Activated CD4-positive, alpha-beta T cell treated with anti-CD3 and anti-CD28 coated beads, Interleukin-2, amount 50 U/mL, for 1 hour (primary cell): ENCODE results near the gene HOXD9.

Experiments
- DNase-seq: peaks from one replicate; pipeline ENCODE4 v3.0.0-alpha.2; 2020

HOXD9 gene

DNA sequence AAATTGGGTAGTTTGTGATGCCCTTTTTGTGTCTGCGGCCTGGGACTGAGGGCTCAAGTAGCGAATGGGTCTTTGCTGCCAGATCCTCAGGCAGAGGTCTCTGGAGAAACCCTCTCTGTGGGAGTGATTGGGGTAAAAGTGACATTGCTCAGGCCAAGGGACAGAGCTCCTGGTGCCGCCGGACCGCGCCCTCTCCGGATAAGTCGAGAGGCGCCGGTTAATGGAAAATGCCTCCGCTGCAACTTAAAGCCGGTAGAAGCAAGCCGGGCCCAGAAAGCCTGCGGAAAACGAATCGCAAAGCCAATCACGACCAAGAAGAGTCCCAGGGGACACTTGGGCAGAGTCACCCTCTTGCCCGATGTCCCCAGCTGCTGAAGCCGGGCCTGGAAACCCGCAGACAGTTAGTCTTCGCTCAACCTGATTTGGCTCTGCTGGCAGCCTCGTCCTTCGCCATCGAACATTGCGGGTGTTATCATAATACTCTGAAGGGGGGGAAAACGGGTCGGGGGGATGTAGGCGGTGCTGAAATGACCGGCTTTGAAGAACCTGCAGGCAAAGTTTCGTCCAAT is 23.3 kb upstream of the HOXD9 start:
- no peak for DNase-seq

DNA sequence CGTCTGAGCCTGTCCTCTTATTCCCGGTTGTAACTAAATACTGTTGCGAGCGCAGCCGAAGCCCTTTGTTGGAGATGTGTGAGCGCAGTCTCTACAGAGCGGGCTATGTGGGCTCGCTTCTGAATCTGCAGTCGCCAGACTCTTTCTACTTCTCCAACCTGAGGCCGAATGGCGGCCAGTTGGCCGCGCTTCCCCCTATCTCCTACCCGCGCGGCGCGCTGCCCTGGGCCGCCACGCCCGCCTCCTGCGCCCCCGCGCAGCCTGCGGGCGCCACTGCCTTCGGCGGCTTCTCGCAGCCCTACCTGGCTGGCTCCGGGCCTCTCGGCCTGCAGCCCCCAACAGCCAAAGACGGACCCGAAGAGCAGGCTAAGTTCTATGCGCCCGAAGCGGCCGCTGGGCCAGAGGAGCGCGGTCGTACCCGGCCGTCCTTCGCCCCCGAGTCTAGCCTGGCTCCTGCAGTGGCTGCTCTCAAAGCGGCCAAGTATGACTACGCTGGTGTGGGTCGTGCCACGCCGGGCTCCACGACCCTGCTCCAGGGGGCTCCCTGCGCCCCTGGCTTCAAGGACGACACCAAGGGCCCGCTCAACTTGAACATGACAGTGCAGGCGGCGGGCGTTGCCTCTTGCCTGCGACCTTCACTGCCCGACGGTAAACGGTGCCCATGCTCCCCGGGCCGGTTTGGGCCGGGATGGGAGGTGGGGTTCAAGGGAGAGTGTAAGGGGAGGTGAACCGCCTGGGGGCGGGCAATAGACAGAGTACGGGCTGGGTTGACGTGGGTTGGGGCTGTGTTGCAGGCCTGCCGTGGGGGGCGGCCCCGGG is 22.6 kb upstream of the HOXD9 start, which contains the start of gene HOXD12:
HOXD12 (plus strand) TSS at position 68 of the 819 bp plus-strand sequence; CDS start at position 75, 7 bp downstream.
- DNase-seq, result no peak

DNA sequence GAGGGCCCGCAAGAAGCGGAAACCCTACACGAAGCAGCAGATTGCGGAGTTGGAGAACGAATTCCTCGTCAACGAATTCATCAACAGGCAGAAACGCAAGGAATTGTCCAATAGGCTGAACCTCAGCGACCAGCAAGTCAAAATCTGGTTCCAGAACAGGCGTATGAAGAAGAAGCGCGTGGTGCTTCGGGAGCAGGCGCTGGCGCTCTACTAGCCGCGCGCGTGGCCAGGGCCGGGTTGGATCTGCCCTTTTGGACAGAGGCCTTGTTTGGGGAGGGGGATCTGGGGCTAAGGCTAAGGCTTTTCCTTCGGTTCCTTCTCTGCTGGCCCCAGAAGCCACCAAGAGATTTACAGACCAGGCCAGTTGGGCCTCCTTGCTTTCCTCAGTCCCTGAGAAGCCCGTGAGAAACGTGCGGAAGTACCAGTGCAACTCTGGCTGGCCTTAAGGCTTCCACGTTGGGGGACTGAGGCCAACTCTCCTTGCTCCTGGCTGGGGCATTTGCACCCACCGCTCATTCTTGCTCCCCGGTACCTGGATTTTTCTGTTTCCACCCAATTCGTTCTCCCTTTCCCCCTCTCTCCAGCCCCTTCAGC is 21.9 kb upstream of the HOXD9 start:
- no peak for DNase-seq

DNA sequence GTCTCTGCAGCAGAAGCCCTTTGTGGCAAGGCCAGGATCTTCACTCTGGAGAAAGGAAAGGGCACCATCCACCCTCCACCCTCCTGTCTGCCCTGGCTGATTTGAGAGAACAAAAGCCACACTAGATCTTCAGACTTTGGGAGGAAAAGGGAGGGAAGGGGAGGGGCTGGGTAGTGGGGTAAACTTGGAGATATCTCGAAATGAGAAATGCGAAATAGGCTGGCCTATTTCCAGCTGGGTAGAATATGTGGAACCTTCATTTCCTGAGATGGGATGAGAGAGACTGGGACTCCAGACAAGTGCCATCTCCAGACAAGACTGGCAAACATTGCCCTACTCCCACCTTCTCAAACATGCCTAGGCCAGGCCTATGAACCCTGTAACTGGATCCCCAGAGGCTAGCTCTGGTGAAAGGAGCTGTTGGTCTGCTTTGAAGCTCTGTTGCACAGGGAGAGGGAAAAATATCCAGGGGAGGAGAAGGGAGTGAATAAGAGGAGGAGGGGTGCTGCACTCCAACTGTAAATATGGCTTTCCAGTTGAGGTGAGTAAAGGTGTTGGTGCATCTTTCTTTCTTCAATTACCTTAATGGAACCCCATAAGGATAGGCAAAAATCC is 21.2 kb upstream of the HOXD9 start:
- DNase-seq, result no peak

DNA sequence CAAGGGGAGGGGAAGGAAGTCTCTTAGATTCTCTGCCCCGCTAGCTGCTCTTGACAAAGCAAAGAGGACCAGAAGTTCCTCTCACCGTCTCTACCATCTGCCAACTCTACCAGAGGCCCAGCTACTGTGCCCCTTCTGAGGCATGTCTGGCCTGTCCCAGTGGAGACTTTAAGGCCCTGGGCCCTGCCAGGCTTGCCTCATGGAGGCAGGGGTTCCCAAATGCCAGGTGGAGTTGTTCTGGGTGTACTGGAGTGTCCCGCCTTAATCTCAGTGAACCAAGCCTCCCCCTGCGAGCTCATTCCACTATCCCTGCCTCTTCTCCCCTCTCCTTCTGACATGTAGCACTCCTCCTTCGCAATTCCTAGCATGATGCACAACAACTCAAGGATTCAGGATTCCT is 20.7 kb upstream of the HOXD9 start:
- DNase-seq, result no peak

DNA sequence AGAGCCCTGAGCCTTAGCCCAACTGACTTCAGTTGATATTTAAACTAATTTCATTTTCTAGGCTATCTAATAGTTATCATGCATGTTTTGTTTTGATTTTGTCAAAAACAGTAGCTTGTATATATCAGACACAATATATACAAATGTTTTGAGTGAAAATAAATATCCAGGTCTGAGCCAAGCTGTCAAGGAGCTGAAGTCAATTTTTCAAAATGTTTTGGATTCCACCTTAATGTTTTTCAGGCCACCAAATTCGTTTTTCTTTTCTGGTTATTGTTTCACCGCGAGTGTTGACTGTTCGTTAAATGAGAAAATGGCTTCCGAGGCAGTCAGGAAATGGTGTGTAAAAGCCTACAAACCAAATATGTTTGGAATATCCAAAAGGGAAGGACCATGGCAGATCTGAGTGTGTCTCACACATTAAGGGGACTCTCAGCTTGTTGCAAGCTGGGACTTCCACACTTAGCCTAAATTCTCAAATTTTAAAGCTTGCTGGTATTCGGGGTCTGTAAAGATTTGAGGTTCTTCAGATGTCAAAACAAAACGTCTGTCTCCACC is 20.1 kb upstream of the HOXD9 start:
- no peak for DNase-seq

DNA sequence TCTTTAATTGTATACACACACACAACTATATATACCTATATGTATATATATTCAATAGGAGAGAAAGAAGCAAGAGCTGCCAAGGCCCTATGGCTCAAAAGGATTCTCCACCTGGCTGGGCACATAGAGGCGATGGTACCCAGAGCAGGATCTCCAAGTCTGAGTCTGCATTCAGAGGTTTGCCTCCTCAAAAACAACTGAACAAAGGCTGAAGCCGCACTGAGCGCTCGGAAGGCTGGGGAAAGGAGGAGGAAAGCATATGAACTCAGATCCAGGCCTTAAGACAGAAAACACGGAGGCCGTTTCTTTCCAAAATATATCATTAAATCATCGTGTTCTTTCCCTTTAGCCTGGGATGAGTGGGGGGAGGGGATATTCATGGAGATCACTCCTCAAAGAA is 19.3 kb upstream of the HOXD9 start:
- no peak for DNase-seq

DNA sequence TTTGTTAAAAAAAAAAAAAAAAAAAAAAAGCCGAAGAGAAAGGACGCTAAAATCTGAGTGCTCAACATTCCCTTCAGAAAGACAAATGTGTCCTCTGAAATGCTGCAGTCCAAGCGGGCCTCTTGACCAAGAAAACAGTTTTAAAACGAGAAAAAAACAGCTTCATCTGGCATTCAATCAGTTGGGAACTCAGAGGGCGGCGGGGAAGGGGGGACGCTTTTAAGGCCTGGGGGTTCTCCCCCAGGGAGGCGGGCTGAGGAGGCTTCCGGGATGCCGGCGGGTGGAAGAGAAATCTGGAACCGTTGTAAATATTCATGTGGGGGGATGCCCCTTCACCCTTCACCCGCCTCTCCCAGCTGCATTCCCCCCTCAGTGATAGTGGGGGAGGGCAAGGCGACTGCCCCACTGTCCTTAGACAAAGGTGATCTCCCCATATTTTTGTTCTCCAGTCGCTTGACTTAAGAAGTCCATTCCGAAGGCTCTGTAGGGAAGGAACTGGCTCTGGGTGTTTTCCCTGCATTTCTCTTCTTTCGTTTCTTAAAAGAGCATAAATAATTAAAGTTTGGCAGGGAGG is 18.7 kb upstream of the HOXD9 start:
- no peak for DNase-seq

DNA sequence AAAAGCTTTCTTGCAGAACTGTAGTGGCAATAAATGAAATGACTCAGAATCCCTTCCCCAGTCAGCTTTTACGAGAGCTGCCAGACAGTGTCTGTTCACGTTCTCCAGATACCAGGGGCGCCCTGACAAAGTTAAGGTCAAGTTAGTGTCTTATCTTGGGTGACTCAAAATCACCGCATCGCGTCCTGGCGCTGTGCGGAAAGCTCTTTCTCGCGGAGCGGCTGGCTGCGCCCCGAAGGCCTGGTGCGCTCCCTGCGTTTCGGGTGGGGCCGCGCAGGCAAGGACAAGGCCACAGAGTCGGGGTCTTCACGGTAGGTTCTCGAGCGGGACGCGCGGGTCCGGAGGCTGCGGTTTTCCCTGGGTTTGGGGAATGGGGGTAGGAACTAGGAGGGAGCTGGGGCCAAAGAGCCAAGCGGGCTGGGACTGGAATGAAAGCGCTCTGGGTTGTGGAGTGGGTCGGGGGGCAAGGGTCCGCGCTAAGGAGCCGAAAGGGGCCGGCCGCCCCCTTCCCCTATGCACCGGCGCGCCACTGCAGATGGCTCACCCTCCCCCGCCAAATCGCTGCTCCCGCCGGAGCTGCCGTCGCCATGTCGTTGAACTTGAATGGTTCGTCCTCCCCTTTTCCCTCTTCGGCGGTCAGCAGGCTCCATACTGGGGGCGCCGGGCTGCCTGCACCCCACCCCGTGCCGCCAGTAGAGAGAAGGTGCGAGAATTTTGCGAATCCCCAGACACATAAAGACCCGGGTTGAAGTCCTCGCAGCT is 18.0 kb upstream of the HOXD9 start:
- DNase-seq, result no peak

DNA sequence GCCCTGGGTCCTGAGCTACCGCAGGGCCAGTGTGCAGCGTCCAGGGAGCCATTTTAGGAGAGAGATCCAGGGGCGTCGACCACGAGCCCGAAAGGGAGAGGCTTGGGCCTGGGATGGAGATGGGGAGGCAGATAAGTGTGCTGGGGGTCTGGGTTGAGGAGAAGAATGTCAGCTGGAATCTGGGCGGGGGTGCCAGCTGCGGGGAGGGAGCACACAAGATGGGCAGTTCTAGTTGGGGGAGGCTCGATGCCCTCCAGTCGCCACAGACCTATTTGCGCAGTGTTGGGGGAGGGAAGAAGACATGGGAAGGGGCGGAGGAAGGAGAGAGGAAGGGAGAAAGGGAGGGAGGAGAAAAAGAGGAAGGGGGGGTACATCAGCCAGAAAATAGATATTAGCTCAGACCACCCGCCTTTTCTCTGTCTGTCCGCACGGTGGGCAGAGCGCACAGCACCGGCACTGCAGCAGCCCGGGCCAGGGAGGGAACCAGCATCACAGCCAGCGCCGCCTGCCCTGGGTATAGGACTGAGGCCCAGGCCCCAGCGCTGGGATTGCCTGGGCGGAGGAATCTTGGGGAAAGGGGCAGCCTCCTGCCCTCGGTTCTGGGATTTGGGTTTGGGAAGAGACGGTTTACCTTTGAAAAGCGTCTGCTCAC is 17.3 kb upstream of the HOXD9 start:
- no peak for DNase-seq

DNA sequence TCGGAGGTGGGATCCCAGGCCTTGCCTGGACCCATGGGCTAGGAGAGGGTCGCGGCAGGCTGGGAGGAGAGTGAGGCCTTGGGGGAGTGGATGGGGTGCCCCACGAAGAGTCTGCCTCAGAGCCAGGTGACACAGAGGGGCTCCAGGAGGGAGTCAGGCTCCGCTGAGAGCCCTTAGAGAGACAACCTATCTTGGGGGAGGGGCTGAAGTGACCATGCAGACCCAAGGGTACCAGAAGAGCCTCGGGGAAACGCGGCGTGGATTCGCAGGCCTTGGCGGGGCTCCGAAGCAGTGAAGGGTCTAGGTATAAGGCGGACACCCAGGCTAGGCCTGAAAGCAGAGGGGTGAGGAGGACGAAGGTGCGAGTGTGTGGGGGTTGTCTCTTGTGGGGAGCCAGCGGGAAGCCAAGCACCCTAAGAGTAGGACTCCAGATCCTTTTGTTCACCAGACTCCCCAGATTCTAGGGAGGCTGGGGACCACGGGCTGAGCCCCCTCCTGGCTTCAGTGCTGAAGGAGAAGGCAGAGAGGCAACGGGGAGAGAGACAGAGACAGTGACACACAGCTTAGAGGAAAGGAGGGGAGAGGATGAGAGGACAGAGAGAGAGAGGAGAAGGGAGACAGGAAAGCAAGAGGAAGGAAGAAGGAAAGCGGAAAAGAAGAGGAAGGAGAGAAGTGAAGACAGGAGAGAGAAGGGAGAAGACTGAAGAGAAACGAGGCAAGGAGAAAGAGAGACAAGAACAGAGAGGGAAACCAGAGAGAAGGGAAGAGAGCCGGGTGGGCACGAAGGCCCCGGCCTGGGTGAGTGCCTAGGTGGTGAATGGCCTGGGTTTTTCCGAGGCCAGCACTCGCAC is 16.6 kb upstream of the HOXD9 start:
- no peak for DNase-seq

DNA sequence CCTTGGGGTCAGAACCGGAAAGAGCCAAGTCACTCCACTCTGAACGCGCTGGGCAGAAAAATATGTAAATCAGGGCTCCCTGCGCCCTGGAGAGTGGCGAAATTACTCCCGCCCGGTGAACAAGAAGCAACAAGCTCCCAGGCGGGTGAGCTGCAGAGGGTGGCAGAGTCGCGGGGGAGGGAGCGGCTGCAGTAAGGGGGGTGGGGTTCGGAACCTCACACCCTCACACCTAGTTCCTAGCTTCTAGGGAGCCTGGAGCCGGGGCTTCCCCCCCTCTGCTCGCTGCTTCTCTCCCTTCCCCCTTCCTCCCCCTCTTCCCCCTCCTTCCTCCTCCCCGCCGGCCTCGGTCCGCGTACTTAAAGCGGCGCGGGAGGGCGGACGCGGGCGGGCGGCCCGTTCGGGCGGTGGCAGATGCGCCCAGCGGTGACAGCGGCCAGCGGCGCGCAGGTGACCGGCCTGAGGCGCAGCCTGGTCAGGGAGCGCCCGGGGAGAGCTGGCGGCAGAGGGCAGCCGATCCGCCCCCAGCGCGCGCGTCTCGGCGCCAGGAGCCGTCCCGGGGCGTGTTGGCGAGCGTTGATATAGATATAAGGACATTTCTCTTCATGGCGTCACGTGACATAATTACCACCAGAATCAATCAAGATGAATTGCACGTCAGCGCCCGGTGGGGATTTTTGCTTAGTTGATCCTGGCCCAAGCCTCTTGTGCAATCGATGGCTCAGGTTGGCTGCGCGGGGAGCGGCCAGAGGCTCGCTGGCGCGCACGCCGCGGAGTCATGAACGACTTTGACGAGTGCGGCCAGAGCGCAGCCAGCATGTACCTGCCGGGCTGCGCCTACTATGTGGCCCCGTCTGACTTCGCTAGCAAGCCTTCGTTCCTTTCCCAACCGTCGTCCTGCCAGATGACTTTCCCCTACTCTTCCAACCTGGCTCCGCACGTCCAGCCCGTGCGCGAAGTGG is 15.7 kb upstream of the HOXD9 start, which contains the start of gene HOXD11:
HOXD11 (plus strand) TSS at position 700 of the 959 bp plus-strand sequence; CDS start at position 776, 76 bp downstream.
- DNase-seq, result no peak

DNA sequence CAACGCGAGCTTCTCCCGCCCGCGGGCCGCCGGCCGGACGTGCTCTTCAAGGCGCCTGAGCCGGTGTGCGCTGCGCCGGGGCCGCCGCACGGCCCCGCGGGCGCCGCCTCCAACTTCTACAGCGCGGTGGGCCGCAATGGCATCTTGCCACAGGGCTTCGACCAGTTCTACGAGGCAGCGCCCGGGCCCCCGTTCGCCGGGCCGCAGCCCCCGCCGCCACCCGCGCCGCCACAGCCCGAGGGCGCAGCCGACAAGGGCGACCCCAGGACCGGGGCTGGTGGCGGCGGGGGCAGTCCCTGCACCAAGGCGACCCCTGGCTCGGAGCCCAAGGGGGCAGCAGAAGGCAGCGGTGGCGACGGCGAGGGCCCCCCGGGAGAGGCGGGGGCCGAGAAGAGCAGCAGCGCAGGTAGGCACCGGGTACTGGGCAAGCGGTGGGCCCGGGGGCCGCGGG is 14.8 kb upstream of the HOXD9 start:
- no peak for DNase-seq

DNA sequence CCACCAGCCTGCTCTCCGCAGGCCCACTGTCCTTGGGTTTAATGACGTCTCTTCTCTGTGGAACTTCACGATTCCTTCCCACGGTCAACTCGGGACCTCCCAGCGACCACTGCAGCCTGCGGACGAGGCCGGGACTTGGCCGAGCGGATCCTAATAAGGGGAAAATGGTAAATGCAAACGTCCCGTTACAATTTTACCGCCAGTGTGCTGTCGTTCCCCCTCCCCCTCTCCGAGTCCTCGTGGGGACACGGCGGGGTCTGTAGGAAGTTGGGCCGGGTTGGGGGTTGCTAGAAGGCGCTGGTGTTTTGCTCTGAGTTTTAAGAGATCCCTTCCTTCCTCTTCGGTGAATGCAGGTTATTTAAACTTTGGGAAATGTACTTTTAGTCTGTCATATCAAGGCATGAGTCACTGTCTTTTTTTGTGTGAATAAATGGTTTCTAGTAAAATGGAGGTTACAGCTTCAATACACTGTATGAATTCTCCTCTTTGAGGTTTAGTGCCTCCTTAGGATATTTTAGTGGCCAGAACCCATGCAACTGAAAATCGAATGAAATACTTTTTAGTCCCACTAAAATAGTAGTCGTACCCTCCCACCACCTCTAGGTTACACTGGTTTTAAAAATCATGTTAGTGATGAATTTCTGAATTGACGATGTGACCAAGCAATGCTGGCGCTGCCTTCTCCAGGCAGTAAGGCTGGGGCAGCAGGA is 13.2 kb upstream of the HOXD9 start:
- DNase-seq, result no peak

DNA sequence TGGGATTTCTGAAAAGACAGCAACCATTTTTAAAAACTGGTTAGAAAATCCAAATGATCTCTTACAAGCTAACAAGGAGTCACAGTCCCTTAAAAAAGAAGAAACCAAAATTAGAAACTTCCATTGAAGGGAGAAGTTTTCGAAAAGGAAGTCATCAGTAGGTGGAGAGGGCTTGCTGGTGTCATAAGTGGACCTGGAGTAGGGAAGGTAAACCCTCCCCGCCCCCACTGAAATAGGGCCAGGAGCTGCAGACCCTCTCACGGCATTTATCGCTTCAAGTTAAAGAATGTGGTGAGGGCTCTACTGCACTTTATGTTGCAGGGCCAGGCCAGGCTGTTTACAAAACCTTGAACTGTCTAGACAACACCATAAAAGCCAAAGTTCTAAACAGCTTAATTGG is 12.6 kb upstream of the HOXD9 start:
- DNase-seq, result no peak

DNA sequence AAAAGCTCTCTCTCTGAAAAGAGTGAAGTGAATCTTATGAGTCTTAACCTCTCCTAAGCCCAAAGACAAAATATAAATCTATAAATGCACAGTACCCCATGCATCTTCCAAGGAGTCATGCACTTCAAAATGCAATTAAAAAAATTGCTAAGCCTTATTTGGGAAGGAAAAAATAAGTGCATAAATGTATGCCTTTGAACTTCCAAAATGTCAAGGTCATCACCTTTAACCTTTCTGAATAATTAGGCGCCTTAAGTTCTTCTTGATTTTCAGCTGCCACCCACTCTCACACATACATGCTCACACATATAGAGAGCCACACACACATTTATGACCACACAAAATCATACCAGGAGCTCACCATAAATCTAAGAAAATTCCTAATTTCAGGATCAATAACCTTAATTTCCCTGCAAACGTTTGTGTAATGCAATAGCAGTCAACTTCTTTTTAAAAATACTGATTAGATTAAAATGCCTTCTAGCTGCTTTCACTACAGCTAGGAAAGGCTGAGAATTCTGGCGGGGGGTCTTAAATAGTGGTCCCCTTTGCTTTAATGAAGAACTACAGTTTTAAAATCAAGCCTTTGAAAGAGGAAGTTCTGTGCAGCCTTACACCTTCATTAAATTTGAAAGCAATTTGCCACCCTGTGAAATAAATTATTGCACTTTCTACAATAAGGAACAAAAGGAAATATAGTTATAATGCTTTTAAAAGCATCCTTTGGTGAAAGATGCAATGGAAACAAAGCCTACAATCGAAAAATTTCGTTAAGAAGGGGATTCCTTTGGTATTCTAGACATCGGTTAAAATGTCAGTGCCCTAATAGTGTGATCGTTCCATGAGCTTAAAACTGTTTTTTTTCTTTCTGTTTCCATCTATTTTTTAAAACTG is 11.9 kb upstream of the HOXD9 start:
- DNase-seq, result no peak

DNA sequence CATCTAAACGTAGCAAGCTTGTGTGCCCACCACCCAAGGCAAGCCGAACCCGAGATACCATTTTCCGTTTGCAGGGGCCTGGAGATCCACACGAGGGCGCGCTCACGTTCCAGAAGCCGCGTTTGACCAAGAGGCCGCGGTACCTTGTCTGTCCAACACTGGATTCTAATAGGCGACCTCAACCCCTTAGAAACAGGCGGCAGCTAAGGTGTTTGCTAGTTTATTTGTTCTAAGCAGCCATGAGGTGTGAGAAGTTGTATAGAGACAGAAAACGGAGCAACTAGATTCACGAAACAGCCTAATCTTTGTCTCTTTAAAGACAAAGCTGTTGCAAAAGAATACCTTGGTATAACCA is 11.2 kb upstream of the HOXD9 start:
- DNase-seq, result no peak
